ENCODE measurements around the gene ARHGEF12.
A peak's percentile ranks its signal among the peaks of the same experiment; 100 is the strongest.

- TF ChIP-seq POLR2A (IDR thresholded peaks at IDR 0.05), result no peak
- peak; percentile 82 to 94 (median 89) for TF ChIP-seq CTCF (IDR thresholded peaks at IDR 0.05)
These were observed 33.1 kb upstream of the ARHGEF12 start for GRCh38 chr11:120303004-120303637.
